HepG2 (cell line): Measurements from ENCODE around the gene HNRNPC. TPM values are rescaled to one million over a fixed set of nuclear protein-coding genes. Genes with fewer than 3 reads are reported as not detected.
A peak's percentile ranks its signal among the peaks of the same experiment; 100 is the strongest.

Source experiments
- ATF4 ChIP-seq, 2 experiments: fragments of 450-650 bp in 1 of 2; sonication (generic) in 1 of 2; formaldehyde crosslinking; IDR thresholded peaks; 2 replicates each; pipeline versions ENCODE4 v1.5.0 to v1.8.0; 2020 to 2022; ENCODE audit warnings: mild to moderate bottlenecking in 1 of 2, missing genetic modification reagents in 1 of 2
- E2F5 ChIP-seq: sonication (generic); formaldehyde crosslinking; conservative IDR thresholded peaks from 2 replicates; pipeline ENCODE4 v1.4.0; 2020; ENCODE audit warnings: missing genetic modification reagents
- HNF4A ChIP-seq: sonication (generic); formaldehyde crosslinking; IDR thresholded peaks from 2 replicates; pipeline ENCODE4 v1.4.0; 2020; ENCODE audit warnings: missing genetic modification reagents
- HOMEZ ChIP-seq: IDR thresholded peaks from 2 replicates; pipeline ENCODE4 v1.6.1; 2016; ENCODE audit warnings: low read depth
- JDP2 ChIP-seq: sonication (generic); formaldehyde crosslinking; IDR thresholded peaks from 2 replicates; pipeline ENCODE4 v1.8.1; 2022; ENCODE audit warnings: missing genetic modification reagents, borderline replicate concordance
- MED13 ChIP-seq: sonication (generic); formaldehyde crosslinking; IDR thresholded peaks from 2 replicates; pipeline ENCODE4 v1.5.0; 2020; ENCODE audit warnings: missing genetic modification reagents
- PCBP1 ChIP-seq: fragments of 200-400 bp; formaldehyde crosslinking; IDR thresholded peaks from 2 replicates; pipeline ENCODE4 v1.6.1; 2017; ENCODE audit warnings: mild to moderate bottlenecking, low read depth, low read length, borderline replicate concordance
- POGK ChIP-seq: sonication (generic); formaldehyde crosslinking; conservative IDR thresholded peaks from 2 replicates; pipeline ENCODE4 v1.8.0; 2022; ENCODE audit warnings: mild to moderate bottlenecking, moderate library complexity, missing genetic modification reagents
- PREB ChIP-seq: sonication (generic); formaldehyde crosslinking; IDR thresholded peaks from 2 replicates; pipeline ENCODE4 v1.4.0; 2020; ENCODE audit warnings: missing genetic modification reagents
- RAD21 ChIP-seq: fragments of 450-650 bp; formaldehyde crosslinking; IDR thresholded peaks from 2 replicates; pipeline ENCODE4 v1.5.0; 2020; ENCODE audit warnings: mild to moderate bottlenecking
- ZNF263 ChIP-seq: sonication (generic); formaldehyde crosslinking; IDR thresholded peaks from 2 replicates; pipeline ENCODE4 v1.4.0; 2020; ENCODE audit warnings: missing genetic modification reagents
- ZNF414 ChIP-seq: sonication (generic); formaldehyde crosslinking; IDR thresholded peaks from 2 replicates; pipeline ENCODE4 v1.5.0; 2020; ENCODE audit warnings: missing genetic modification reagents
- ZNF558 ChIP-seq: sonication (generic); formaldehyde crosslinking; IDR thresholded peaks from 2 replicates; pipeline ENCODE4 v1.9.0; 2022; ENCODE audit warnings: mild to moderate bottlenecking, missing genetic modification reagents, borderline replicate concordance
- ZNF704 ChIP-seq: sonication (generic); formaldehyde crosslinking; IDR thresholded peaks from 2 replicates; pipeline ENCODE4 v1.8.1; 2023; ENCODE audit warnings: mild to moderate bottlenecking, inconsistent platforms, moderate library complexity, missing genetic modification reagents, borderline replicate concordance
- polyA plus RNA-seq, 8 experiments: library from polyadenylated mRNA; depleted of rRNA in 3 of 8; stranded (reverse) in 7 of 8; unstranded in 1 of 8; fragments of >200 nt; fragmentation: Illumina TruSeq in 4 of 8; extraction: Trizol in 4 of 8; gene quantifications; 2 replicates each; pipeline versions ENCODE4 v1.2.1 to v1.2.3, GENCODE V29; 2011 to 2016; ENCODE audit warnings: low read depth in 4 of 8, missing spikeins in 1 of 8, mixed read lengths in 1 of 8; ENCODE audit not compliant: insufficient read depth in 1 of 8
- total RNA-seq, 5 experiments: library from RNA; depleted of rRNA; stranded (reverse); fragments of >200 nt; fragmentation: Illumina TruSeq; extraction: Trizol; gene quantifications; 2 replicates each; pipeline ENCODE4 v1.2.3, GENCODE V29; 2016; ENCODE audit warnings: low read depth in 1 of 5
- TF ChIP-seq, protein P1 (sequence below): sonication (generic); formaldehyde crosslinking; IDR thresholded peaks from 2 replicates; pipeline ENCODE4 v1.5.0; 2020; ENCODE audit warnings: mild to moderate bottlenecking, missing genetic modification reagents, moderate library complexity
- TF ChIP-seq, protein P2 (sequence below): sonication (generic); formaldehyde crosslinking; IDR thresholded peaks from 2 replicates; pipeline ENCODE4 v1.8.0; 2022; ENCODE audit warnings: mild to moderate bottlenecking, missing genetic modification reagents, moderate library complexity

HNRNPC gene
- total and polyA plus RNA-seq, 2 of the 13 experiments (the other 11 are each of a cell fraction or from before 2014, with no cell fraction given) = 628 to 1,099 TPM

- TF ChIP-seq, protein P1, sequence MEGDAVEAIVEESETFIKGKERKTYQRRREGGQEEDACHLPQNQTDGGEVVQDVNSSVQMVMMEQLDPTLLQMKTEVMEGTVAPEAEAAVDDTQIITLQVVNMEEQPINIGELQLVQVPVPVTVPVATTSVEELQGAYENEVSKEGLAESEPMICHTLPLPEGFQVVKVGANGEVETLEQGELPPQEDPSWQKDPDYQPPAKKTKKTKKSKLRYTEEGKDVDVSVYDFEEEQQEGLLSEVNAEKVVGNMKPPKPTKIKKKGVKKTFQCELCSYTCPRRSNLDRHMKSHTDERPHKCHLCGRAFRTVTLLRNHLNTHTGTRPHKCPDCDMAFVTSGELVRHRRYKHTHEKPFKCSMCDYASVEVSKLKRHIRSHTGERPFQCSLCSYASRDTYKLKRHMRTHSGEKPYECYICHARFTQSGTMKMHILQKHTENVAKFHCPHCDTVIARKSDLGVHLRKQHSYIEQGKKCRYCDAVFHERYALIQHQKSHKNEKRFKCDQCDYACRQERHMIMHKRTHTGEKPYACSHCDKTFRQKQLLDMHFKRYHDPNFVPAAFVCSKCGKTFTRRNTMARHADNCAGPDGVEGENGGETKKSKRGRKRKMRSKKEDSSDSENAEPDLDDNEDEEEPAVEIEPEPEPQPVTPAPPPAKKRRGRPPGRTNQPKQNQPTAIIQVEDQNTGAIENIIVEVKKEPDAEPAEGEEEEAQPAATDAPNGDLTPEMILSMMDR = no peak
- TF ChIP-seq PREB (CRISPR knock-in tag) = no peak
- TF ChIP-seq POGK (CRISPR knock-in tag) = 0 out of 2 replicates have a peak, but pooled peaks have one; percentile 10
- no peak for TF ChIP-seq E2F5
- no peak for TF ChIP-seq PCBP1
- no peak for TF ChIP-seq ATF4 (CRISPR knock-in tag; IDR thresholded peaks at IDR 0.05)
- peak; percentile 67 for TF ChIP-seq HNF4A
- TF ChIP-seq MED13 = no peak
- no peak for TF ChIP-seq ZNF704 (CRISPR knock-in tag)
- no peak for TF ChIP-seq JDP2
- no peak for TF ChIP-seq RAD21 (CRISPR knock-in tag)
- TF ChIP-seq ZNF414 (CRISPR knock-in tag) = no peak
- TF ChIP-seq, protein P2, sequence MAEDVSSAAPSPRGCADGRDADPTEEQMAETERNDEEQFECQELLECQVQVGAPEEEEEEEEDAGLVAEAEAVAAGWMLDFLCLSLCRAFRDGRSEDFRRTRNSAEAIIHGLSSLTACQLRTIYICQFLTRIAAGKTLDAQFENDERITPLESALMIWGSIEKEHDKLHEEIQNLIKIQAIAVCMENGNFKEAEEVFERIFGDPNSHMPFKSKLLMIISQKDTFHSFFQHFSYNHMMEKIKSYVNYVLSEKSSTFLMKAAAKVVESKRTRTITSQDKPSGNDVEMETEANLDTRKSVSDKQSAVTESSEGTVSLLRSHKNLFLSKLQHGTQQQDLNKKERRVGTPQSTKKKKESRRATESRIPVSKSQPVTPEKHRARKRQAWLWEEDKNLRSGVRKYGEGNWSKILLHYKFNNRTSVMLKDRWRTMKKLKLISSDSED (CRISPR knock-in tag) = no peak
- TF ChIP-seq ZNF558 (CRISPR knock-in tag) = no peak
- TF ChIP-seq HOMEZ (CRISPR knock-in tag) = no peak
- TF ChIP-seq ZNF263 (CRISPR knock-in tag) = no peak
Measured at GRCh38 chr14:21302013-21302835, 33.0 kb upstream of the HNRNPC start (continued).
